ENCODE data around the gene EXOC2. TPM values are rescaled to one million over a fixed set of nuclear protein-coding genes. Genes with fewer than 3 reads are reported as not detected.
A peak's percentile ranks its signal among the peaks of the same experiment; 100 is the strongest.

EXOC2 gene
- total RNA-seq, 1 donor from 2014 or later, result 30.1 TPM

DNA sequence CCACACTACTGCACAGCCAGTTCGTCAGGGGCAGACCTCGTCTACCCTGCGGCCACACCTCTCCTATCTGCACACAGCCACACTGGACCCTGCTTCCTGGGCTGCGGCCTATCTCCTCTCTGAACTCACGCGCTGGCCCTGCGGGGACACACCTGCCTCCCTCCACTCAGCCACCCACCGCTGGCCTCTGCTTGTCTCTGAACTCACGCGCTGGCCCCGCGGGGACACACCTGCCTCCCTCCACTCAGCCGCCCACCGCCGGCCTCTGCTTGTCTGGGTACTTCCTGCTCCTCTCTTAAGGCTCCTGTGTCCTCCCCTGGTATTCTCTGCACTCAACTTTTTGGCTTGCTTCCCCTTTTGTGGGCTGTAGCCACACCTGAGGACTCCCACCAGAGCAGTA, 88.4 kb downstream of the EXOC2 start:
- H3K4me3 Mint-ChIP-seq (ENCODE audit: unreplicated experiment), result no peak overlapping the region
- H3K9me3 Mint-ChIP-seq (ENCODE audit: unreplicated experiment), result no peaks in the 10 kb centered on the region
- no peaks in the 10 kb centered on the region for H3K27me3 Mint-ChIP-seq (ENCODE audit: unreplicated experiment)
- peaks cover 5% of the 10 kb centered on the region for H3K4me1 Mint-ChIP-seq (ENCODE audit: unreplicated experiment)
- DNase-seq (ENCODE audit: extremely low spot score, unreplicated experiment), result no peak
- peaks cover 31% of the 10 kb centered on the region for H3K36me3 Mint-ChIP-seq (ENCODE audit: unreplicated experiment)
- H3K27ac Mint-ChIP-seq (ENCODE audit: unreplicated experiment), result no peak overlapping the region
- TF ChIP-seq, protein P1, sequence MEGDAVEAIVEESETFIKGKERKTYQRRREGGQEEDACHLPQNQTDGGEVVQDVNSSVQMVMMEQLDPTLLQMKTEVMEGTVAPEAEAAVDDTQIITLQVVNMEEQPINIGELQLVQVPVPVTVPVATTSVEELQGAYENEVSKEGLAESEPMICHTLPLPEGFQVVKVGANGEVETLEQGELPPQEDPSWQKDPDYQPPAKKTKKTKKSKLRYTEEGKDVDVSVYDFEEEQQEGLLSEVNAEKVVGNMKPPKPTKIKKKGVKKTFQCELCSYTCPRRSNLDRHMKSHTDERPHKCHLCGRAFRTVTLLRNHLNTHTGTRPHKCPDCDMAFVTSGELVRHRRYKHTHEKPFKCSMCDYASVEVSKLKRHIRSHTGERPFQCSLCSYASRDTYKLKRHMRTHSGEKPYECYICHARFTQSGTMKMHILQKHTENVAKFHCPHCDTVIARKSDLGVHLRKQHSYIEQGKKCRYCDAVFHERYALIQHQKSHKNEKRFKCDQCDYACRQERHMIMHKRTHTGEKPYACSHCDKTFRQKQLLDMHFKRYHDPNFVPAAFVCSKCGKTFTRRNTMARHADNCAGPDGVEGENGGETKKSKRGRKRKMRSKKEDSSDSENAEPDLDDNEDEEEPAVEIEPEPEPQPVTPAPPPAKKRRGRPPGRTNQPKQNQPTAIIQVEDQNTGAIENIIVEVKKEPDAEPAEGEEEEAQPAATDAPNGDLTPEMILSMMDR (IDR thresholded peaks at IDR 0.05), result no peak

DNA sequence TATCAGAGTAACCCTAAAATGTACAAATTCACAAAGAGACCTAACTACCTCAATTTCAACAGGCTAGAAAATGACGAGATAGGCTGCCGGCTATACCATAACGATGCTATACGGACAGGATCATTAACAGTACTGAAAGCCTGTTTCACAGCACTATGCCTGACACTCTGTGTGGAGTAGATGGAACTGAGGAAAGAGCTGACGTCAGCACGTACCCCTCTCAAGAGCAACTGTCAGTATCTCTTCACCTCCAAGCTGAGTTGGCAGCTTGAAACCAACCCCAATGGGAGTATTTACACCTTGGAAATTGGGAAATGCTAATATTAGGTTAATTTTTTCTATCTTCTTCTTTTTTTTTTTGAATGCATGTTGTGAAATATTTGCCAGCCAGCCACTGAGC, 89.7 kb downstream of the EXOC2 start:
- Mint-ChIP-seq H3K4me1 (ENCODE audit: unreplicated experiment) (peaks cover 5% of the 10 kb centered on the region), H3K27me3 (ENCODE audit: unreplicated experiment) (no peaks in the 10 kb centered on the region), H3K36me3 (ENCODE audit: unreplicated experiment) (peaks cover 26% of the 10 kb centered on the region), H3K4me3 (ENCODE audit: unreplicated experiment) (no peak overlapping the region), H3K9me3 (ENCODE audit: unreplicated experiment) (no peaks in the 10 kb centered on the region), H3K27ac (ENCODE audit: unreplicated experiment) (no peak overlapping the region)
- TF ChIP-seq, protein P1 (IDR thresholded peaks at IDR 0.05), result no peak
- DNase-seq (ENCODE audit: extremely low spot score, unreplicated experiment), result no peak

DNA sequence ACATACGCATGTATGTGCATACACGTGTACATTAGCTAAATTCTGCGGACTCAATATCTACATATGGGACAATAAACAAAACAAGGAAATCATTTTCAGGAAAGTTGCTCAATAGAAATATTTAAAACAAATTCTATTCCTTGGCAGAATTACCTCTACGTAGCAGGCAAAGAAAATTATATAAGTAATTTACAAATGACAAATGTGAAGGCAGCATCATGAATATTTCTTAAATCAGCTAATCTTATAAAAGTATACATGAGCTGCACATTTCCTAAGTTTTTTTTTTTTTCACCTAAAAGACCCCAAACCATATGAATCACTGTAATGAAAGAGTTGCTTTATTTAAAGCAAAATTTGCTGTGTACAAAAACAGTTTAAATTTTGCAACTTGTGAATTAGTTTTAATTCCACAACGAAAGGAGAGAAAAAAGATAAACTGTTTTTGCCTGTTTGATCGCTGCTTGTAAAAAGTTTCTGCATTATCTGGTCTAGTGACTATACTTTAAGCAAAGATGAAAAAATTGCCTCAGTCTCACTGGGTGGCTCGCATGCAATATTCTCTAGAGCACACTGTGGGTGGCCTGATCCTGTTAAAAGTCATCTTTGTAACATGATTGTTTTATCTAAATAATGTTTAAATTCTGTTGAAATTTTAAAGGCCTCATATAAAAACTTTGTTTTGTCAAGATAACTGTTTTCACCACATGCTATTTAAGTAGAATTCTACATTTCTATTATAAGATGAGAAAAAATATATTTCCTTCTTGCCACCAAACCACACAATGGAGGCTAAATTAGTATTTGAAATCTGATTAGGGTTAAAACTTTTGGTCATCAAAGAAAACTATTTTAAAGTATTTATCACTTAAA, 93.1 kb downstream of the EXOC2 start:
- Mint-ChIP-seq H3K4me1 (ENCODE audit: unreplicated experiment) (peaks cover 1% of the 10 kb centered on the region), H3K4me3 (ENCODE audit: unreplicated experiment) (no peak overlapping the region), H3K9me3 (ENCODE audit: unreplicated experiment) (no peaks in the 10 kb centered on the region), H3K36me3 (ENCODE audit: unreplicated experiment) (peaks cover 10% of the 10 kb centered on the region), H3K27me3 (ENCODE audit: unreplicated experiment) (no peaks in the 10 kb centered on the region), H3K27ac (ENCODE audit: unreplicated experiment) (no peak overlapping the region)
- TF ChIP-seq, protein P1 (IDR thresholded peaks at IDR 0.05), result no peak
- DNase-seq (ENCODE audit: extremely low spot score, unreplicated experiment), result no peak

DNA sequence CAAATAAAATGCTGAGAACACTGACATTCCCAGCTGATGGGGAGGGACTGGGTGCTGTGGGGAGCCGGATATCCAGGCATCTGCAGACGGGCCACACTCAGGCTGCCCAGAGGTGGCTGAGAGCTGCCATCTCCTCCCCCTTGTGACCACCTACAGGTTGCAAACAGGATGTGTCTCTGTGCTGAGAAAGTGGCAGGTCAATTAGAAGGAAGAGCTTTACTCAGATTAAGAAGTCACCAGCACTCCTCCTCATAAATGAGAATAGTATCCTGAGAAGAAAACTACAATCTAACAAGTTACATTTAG, 99.1 kb downstream of the EXOC2 start:
- H3K27me3 Mint-ChIP-seq (ENCODE audit: unreplicated experiment), result no peaks in the 10 kb centered on the region
- TF ChIP-seq, protein P1 (IDR thresholded peaks at IDR 0.05), result no peak
- no peak for DNase-seq (ENCODE audit: extremely low spot score, unreplicated experiment)
- H3K27ac Mint-ChIP-seq (ENCODE audit: unreplicated experiment), result no peak overlapping the region
- H3K4me3 Mint-ChIP-seq (ENCODE audit: unreplicated experiment), result no peak overlapping the region
- peaks cover 29% of the 10 kb centered on the region for H3K36me3 Mint-ChIP-seq (ENCODE audit: unreplicated experiment)
- H3K9me3 Mint-ChIP-seq (ENCODE audit: unreplicated experiment), result no peaks in the 10 kb centered on the region
- H3K4me1 Mint-ChIP-seq (ENCODE audit: unreplicated experiment), result no peaks in the 10 kb centered on the region

DNA sequence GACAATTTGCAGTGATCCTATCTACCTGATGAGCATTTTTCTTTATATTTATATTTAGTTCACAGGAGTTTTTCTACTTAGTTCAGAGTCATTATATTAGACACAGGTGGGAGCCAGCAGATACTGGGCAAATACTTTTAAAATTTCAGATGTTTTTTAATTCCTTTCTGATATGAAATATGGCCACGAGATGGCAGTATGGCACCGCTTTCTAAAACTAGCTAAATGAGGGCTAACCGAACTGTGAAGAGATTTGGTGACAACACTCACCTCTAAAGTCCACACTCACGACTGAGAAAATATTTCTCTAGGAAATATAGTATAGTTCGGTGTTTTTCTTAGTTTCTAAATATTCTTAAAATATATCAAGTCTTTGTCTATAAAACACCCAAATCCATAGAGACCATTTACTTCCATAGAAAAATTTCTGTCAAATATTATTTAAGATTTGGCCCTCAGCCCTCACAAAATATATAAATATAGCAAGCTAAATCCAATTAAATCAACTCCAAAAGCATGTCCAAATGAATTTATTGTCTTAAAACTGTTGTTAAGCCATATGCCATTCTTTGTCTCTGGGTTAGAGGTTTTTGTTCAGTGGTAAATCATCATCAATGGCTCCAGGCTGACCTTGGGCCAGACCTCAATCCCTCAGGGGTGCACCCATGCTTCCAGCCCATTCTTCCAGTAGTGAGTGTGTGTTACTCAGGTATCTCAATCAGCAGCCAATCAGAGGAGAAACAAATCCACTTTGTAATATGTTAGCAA, 99.6 kb downstream of the EXOC2 start:
- Mint-ChIP-seq H3K36me3 (ENCODE audit: unreplicated experiment) (peaks cover 33% of the 10 kb centered on the region), H3K4me1 (ENCODE audit: unreplicated experiment) (no peaks in the 10 kb centered on the region), H3K4me3 (ENCODE audit: unreplicated experiment) (no peak overlapping the region), H3K27ac (ENCODE audit: unreplicated experiment) (no peak overlapping the region), H3K27me3 (ENCODE audit: unreplicated experiment) (no peaks in the 10 kb centered on the region), H3K9me3 (ENCODE audit: unreplicated experiment) (no peaks in the 10 kb centered on the region)
- TF ChIP-seq, protein P1 (IDR thresholded peaks at IDR 0.05), result peak; percentile 80
- no peak for DNase-seq (ENCODE audit: extremely low spot score, unreplicated experiment)

Data from osteocyte (in vitro differentiated cells).